MM.1S (cell line): ENCODE data around the gene MCRIP1.

Experiments
- DNase-seq: peaks from one replicate; pipeline ENCODE4 v3.0.0-alpha.2; 2015
- H2AFZ ChIP-seq: fragments of 300-600 bp; sonication (generic); 2 replicates; pipeline ENCODE4 v1.6.0; 2016; ENCODE audit warnings: antibody characterized with exemption, low read length
- H3F3A ChIP-seq: fragments of 300-600 bp; sonication (generic); 2 replicates; pipeline ENCODE4 v1.6.1; 2016; ENCODE audit warnings: mild to moderate bottlenecking, antibody characterized with exemption, low read length, moderate library complexity, mixed read lengths; ENCODE audit not compliant: insufficient read depth
- H3K27ac ChIP-seq: fragments of 300-600 bp; sonication (generic); 2 replicates; pipeline ENCODE4 v1.5.1; 2016; ENCODE audit warnings: mild to moderate bottlenecking, low read length
- H3K27me3 ChIP-seq: fragments of 300-600 bp; sonication (generic); replicated peaks from 2 replicates; pipeline ENCODE4 v1.6.0; 2016; ENCODE audit warnings: low read length; ENCODE audit not compliant: insufficient read depth
- H3K36me3 ChIP-seq: fragments of 300-600 bp; sonication (generic); replicated peaks from 2 replicates; pipeline ENCODE4 v1.6.1; 2016; ENCODE audit warnings: mild to moderate bottlenecking, low read length, mixed read lengths; ENCODE audit not compliant: insufficient read depth
- H3K4me1 ChIP-seq: fragments of 300-600 bp; sonication (generic); 2 replicates; pipeline ENCODE4 v1.6.1; 2016; ENCODE audit warnings: low read length, mixed read lengths
- H3K4me2 ChIP-seq: fragments of 300-600 bp; sonication (generic); 2 replicates; pipeline ENCODE4 v1.6.0; 2016; ENCODE audit warnings: low read depth, low read length
- H3K4me3 ChIP-seq: fragments of 300-600 bp; sonication (generic); 2 replicates; pipeline ENCODE4 v1.5.1; 2016; ENCODE audit warnings: low read length, mixed read lengths
- H3K79me2 ChIP-seq: fragments of 300-600 bp; sonication (generic); 2 replicates; pipeline ENCODE4 v1.6.1; 2016; ENCODE audit warnings: mixed run types, low read length, mixed read lengths
- H3K9ac ChIP-seq: fragments of 300-600 bp; sonication (generic); 2 replicates; pipeline ENCODE4 v1.6.1; 2016; ENCODE audit warnings: low read length, mixed read lengths
- H3K9me2 ChIP-seq: fragments of 300-600 bp; sonication (generic); replicated peaks from 2 replicates; pipeline ENCODE4 v1.6.1; 2016; ENCODE audit warnings: mild to moderate bottlenecking, low read length, mixed read lengths; ENCODE audit not compliant: insufficient read depth
- H3K9me3 ChIP-seq: fragments of 300-600 bp; sonication (generic); replicated peaks from 2 replicates; pipeline ENCODE4 v1.6.1; 2016; ENCODE audit warnings: mild to moderate bottlenecking, low read length, mixed read lengths; ENCODE audit not compliant: insufficient read depth
- H4K20me1 ChIP-seq: fragments of 300-600 bp; sonication (generic); 2 replicates; pipeline ENCODE4 v1.6.1; 2016; ENCODE audit warnings: mild to moderate bottlenecking, low read length, moderate library complexity, mixed read lengths; ENCODE audit not compliant: insufficient read depth
- EZH2 ChIP-seq: fragments of 300-600 bp; sonication (generic); optimal IDR thresholded peaks from 2 replicates; pipeline ENCODE3; 2017; ENCODE audit warnings: low read depth, mild to moderate bottlenecking, antibody characterized with exemption, low read length, mixed read lengths
- EZH2phosphoT487 ChIP-seq: fragments of 300-600 bp; sonication (generic); IDR thresholded peaks from 2 replicates; pipeline ENCODE4 v1.6.1; 2018; ENCODE audit warnings: antibody characterized with exemption, low read length
- TF ChIP-seq, protein P1 (sequence below): fragments of 300-600 bp; sonication (generic); IDR thresholded peaks from 2 replicates; pipeline ENCODE4 v1.5.1; 2016; ENCODE audit warnings: antibody characterized with exemption, low read length, mixed read lengths

Gene MCRIP1

GRCh38 chr17:81844887-81845286, 11.8 kb upstream of the MCRIP1 start:
- H3K79me2 ChIP-seq, result peaks cover 5% of the 10 kb centered on the region; the same call in 1 of the 2 replicates
- no peaks in the 10 kb centered on the region for H3K27me3 ChIP-seq
- TF ChIP-seq, protein P1, sequence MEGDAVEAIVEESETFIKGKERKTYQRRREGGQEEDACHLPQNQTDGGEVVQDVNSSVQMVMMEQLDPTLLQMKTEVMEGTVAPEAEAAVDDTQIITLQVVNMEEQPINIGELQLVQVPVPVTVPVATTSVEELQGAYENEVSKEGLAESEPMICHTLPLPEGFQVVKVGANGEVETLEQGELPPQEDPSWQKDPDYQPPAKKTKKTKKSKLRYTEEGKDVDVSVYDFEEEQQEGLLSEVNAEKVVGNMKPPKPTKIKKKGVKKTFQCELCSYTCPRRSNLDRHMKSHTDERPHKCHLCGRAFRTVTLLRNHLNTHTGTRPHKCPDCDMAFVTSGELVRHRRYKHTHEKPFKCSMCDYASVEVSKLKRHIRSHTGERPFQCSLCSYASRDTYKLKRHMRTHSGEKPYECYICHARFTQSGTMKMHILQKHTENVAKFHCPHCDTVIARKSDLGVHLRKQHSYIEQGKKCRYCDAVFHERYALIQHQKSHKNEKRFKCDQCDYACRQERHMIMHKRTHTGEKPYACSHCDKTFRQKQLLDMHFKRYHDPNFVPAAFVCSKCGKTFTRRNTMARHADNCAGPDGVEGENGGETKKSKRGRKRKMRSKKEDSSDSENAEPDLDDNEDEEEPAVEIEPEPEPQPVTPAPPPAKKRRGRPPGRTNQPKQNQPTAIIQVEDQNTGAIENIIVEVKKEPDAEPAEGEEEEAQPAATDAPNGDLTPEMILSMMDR, result no peak
- TF ChIP-seq EZH2phosphoT487 (no peak), EZH2 (no peak)
- H3K4me2 ChIP-seq, result no peak overlapping the region
- H3K9ac ChIP-seq, result no peak overlapping the region
- peaks cover 15% of the 10 kb centered on the region; the same call in 1 of the 2 replicates for H3F3A ChIP-seq
- H3K36me3 ChIP-seq, result peaks cover 18% of the 10 kb centered on the region; the same call in 1 of the 2 replicates
- H4K20me1 ChIP-seq, result no peaks in the 10 kb centered on the region; the same call in 1 of the 2 replicates
- no peaks in the 10 kb centered on the region for H3K9me3 ChIP-seq
- H3K9me2 ChIP-seq, result no peaks in the 10 kb centered on the region
- H3K4me3 ChIP-seq, result no peak overlapping the region
- H2AFZ ChIP-seq, result no peak overlapping the region
- no peak for DNase-seq
- no peak overlapping the region for H3K27ac ChIP-seq
- no peaks in the 10 kb centered on the region for H3K4me1 ChIP-seq

DNA sequence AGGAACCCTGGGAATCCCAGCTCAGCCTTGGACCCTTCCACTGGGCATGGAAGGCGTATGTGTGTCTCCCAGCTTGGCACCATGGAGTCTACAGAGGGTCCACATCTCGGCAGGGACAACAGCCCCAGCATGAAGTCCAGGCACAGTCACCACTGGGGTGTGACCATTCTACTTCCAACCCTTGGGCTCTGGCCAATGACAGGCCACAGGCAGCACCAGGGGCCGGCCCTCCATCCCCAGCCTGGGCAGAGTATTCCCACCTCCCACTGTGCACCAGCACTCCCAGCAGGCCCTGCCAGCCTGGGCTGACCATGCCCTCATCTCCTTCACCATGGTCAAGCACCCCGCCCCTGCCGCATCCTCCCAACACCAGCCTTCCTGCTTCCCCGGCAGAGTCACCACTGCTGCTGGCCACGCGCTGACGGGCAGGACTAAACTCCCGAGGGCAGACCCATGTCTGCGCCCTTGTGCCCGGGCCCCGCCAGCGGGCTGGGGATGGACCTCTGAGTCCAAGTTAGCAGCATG, 11.3 kb upstream of the MCRIP1 start:
- peaks cover 15% of the 10 kb centered on the region; the same call in 1 of the 2 replicates for H3F3A ChIP-seq
- H3K9ac ChIP-seq, result no peak overlapping the region
- TF ChIP-seq EZH2 (no peak), EZH2phosphoT487 (no peak)
- TF ChIP-seq, protein P1, result no peak

DNA sequence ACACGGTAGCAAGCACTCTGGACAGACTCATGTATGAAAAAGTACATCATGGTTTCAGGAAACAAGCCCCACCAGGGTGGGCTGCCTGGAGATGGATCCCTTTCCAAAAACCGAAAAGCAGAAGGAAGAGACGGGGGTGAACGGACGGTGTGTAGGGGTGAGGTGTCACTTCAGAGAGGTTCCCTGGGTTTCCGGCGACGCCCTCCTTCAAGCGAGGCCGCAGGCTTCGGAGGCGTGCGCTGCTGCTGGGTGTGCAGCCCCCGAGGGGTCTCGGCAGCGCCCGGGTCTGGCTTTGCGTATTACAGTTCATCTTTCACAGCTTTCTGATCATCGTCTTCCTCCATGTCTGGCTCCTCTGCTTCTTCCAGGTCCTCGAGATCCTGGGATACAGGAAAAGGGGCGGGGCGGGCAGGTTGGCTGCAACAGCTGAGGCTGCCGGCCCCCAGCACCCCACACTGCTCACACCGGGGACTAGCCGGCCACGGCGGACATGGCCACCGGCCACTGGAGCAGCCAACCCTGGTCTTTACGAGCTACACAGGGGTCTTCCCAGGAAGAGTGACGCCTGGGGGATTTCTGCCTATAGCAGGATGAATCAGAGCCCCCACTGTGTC, 10.7 kb upstream of the MCRIP1 start:
- H3F3A ChIP-seq, result peaks cover 15% of the 10 kb centered on the region; the same call in 1 of the 2 replicates
- no peak overlapping the region for H3K4me2 ChIP-seq
- H3K9me3 ChIP-seq, result no peaks in the 10 kb centered on the region
- H3K4me1 ChIP-seq, result no peaks in the 10 kb centered on the region
- H3K79me2 ChIP-seq, result peaks cover 5% of the 10 kb centered on the region; the same call in 1 of the 2 replicates
- no peaks in the 10 kb centered on the region; the same call in 1 of the 2 replicates for H4K20me1 ChIP-seq
- no peak overlapping the region for H3K27ac ChIP-seq
- no peak for DNase-seq
- H3K36me3 ChIP-seq, result peaks cover 18% of the 10 kb centered on the region; the same call in 1 of the 2 replicates
- TF ChIP-seq, protein P1, result no peak
- TF ChIP-seq EZH2 (no peak), EZH2phosphoT487 (no peak)
- H3K4me3 ChIP-seq, result no peak overlapping the region
- no peaks in the 10 kb centered on the region for H3K9me2 ChIP-seq
- no peak overlapping the region for H3K9ac ChIP-seq
- no peak overlapping the region for H2AFZ ChIP-seq
- no peaks in the 10 kb centered on the region for H3K27me3 ChIP-seq

More for the DNA sequence above, 11.3 kb upstream of the MCRIP1 start:
- H4K20me1 ChIP-seq, result no peaks in the 10 kb centered on the region; the same call in 1 of the 2 replicates
- H3K27ac ChIP-seq, result no peak overlapping the region
- H3K79me2 ChIP-seq, result peaks cover 5% of the 10 kb centered on the region; the same call in 1 of the 2 replicates
- no peak overlapping the region for H3K4me2 ChIP-seq
- no peak overlapping the region for H2AFZ ChIP-seq
- no peak for DNase-seq
- H3K27me3 ChIP-seq, result no peaks in the 10 kb centered on the region
- H3K4me1 ChIP-seq, result no peaks in the 10 kb centered on the region
- peaks cover 18% of the 10 kb centered on the region; the same call in 1 of the 2 replicates for H3K36me3 ChIP-seq
- no peaks in the 10 kb centered on the region for H3K9me3 ChIP-seq
- no peak overlapping the region for H3K4me3 ChIP-seq
- H3K9me2 ChIP-seq, result no peaks in the 10 kb centered on the region
